IMR-90 (cell line): ENCODE data around the gene CXCL17. TPM values are rescaled to one million over a fixed set of nuclear protein-coding genes. Genes with fewer than 3 reads are reported as not detected.

Experiments used
- ATAC-seq: fragments of 200-7000 bp; cut with Tn5 transposase; 2 replicates; pipeline ENCODE4 v1.9.1; 2020; ENCODE audit warnings: low read depth, mild to moderate bottlenecking, moderate library complexity
- BruUV-seq: library from RNA; stranded (reverse); fragments of 400-500 nt; replicated peaks from 2 replicates; lab custom pipeline; 2021; lab: Mats Ljungman, UMichigan
- CTCF ChIA-PET: fragments of 300-600 bp; formaldehyde crosslinking; extraction: SDS; loops from one replicate; lab custom pipeline; 2021; ENCODE audit warnings: antibody characterized with exemption; lab: Yijun Ruan, JAX
- POLR2A ChIA-PET: fragments of 300-600 bp; sonication (Branson Sonifier 250); formaldehyde crosslinking; loops from one replicate; lab custom pipeline; 2022; ENCODE audit warnings: antibody characterized with exemption; ENCODE audit not compliant: unreplicated experiment; lab: Charles Lee
- DNase-seq: peaks from one replicate; pipeline ENCODE4 v3.0.0; 2013
- H2AFZ ChIP-seq: replicated peaks from 2 replicates; pipeline ENCODE3; 2013; ENCODE audit warnings: low read length, mild to moderate bottlenecking; ENCODE audit not compliant: poor library complexity
- H2AK5ac ChIP-seq: 2 replicates; pipeline ENCODE4 v1.6.1; 2013; ENCODE audit warnings: low read depth, low read length, inconsistent platforms
- H2AK9ac ChIP-seq: replicated peaks from 2 replicates; pipeline ENCODE3; 2013; ENCODE audit warnings: mild to moderate bottlenecking, low read depth, low read length, moderate library complexity; ENCODE audit not compliant: poor library complexity
- H2BK120ac ChIP-seq: 2 replicates; pipeline ENCODE4 v1.6.1; 2013; ENCODE audit warnings: low read depth, low read length, inconsistent platforms
- H2BK15ac ChIP-seq: 3 replicates; pipeline ENCODE4 v1.6.1; 2013; ENCODE audit warnings: low read depth, low read length, inconsistent platforms
- H2BK20ac ChIP-seq: 2 replicates; pipeline ENCODE4 v1.6.1; 2013; ENCODE audit warnings: low read depth, mild to moderate bottlenecking, inconsistent platforms, low read length, moderate library complexity
- H2BK5ac ChIP-seq: 2 replicates; pipeline ENCODE4 v1.6.1; 2013; ENCODE audit warnings: mild to moderate bottlenecking, low read depth, low read length, inconsistent platforms; ENCODE audit not compliant: poor library complexity, severe bottlenecking
- H3K14ac ChIP-seq: replicated peaks from 2 replicates; pipeline ENCODE4 v1.6.1; 2013; ENCODE audit warnings: low read depth, low read length, inconsistent platforms
- H3K18ac ChIP-seq: 2 replicates; pipeline ENCODE4 v1.6.1; 2013; ENCODE audit warnings: low read depth, low read length, control low read depth
- H3K23ac ChIP-seq: 2 replicates; pipeline ENCODE4 v1.6.1; 2013; ENCODE audit warnings: low read depth, low read length, inconsistent platforms
- H3K27ac ChIP-seq: 2 replicates; pipeline ENCODE4 v1.5.1; 2013; ENCODE audit warnings: mild to moderate bottlenecking, control low read depth, low read length; ENCODE audit not compliant: insufficient read depth
- H3K27me3 ChIP-seq: 2 replicates; pipeline ENCODE4 v1.6.1; 2013; ENCODE audit warnings: low read length; ENCODE audit not compliant: control insufficient read depth, insufficient read depth
- H3K36me3 ChIP-seq: 2 replicates; pipeline ENCODE4 v1.6.1; 2013; ENCODE audit warnings: low read length, mixed read lengths; ENCODE audit not compliant: control insufficient read depth, insufficient read depth
- H3K4ac ChIP-seq: 2 replicates; pipeline ENCODE4 v1.6.1; 2013; ENCODE audit warnings: low read depth, low read length, inconsistent platforms
- H3K4me1 ChIP-seq: 2 replicates; pipeline ENCODE4 v1.6.1; 2013; ENCODE audit warnings: low read length, mixed read lengths; ENCODE audit not compliant: control insufficient read depth, insufficient read depth
- H3K4me2 ChIP-seq: 2 replicates; pipeline ENCODE4 v1.6.1; 2013; ENCODE audit warnings: low read depth, mild to moderate bottlenecking, control low read depth, low read length, moderate library complexity
- H3K4me3 ChIP-seq: 2 replicates; pipeline ENCODE4 v1.5.1; 2013; ENCODE audit warnings: low read depth, mild to moderate bottlenecking, control low read depth, low read length, moderate library complexity; ENCODE audit not compliant: insufficient read depth
- H3K56ac ChIP-seq: 2 replicates; pipeline ENCODE4 v1.6.1; 2013; ENCODE audit warnings: low read length, inconsistent platforms; ENCODE audit not compliant: insufficient read depth; ENCODE audit errors: extremely low read depth
- H3K79me1 ChIP-seq, 2 experiments: 2 replicates each; pipeline ENCODE4 v1.6.1; 2013; ENCODE audit warnings: low read length in 2 of 2, inconsistent platforms in 1 of 2, low read depth in 1 of 2
- H3K9ac ChIP-seq: 2 replicates; pipeline ENCODE4 v1.6.1; 2013; ENCODE audit warnings: low read depth, low read length, control low read depth
- H3K9me1 ChIP-seq: 2 replicates; pipeline ENCODE4 v1.6.1; 2013; ENCODE audit warnings: low read length, inconsistent platforms; ENCODE audit not compliant: insufficient read depth
- H3K9me3 ChIP-seq: 2 replicates; pipeline ENCODE4 v1.6.1; 2013; ENCODE audit warnings: low read length; ENCODE audit not compliant: control insufficient read depth, insufficient read depth
- H4K20me1 ChIP-seq: 2 replicates; pipeline ENCODE4 v1.6.1; 2013; ENCODE audit warnings: low read length, inconsistent platforms; ENCODE audit not compliant: insufficient read depth
- H4K5ac ChIP-seq: 2 replicates; pipeline ENCODE4 v1.6.1; 2013; ENCODE audit warnings: mild to moderate bottlenecking, low read depth, low read length, control low read depth
- H4K8ac ChIP-seq, 2 experiments: 2 replicates each; pipeline ENCODE4 v1.6.1; 2013; ENCODE audit warnings: low read depth in 2 of 2, low read length in 2 of 2, control low read depth in 1 of 2, inconsistent platforms in 1 of 2
- H4K91ac ChIP-seq: 2 replicates; pipeline ENCODE4 v1.6.1; 2013; ENCODE audit warnings: low read depth, low read length, inconsistent platforms; ENCODE audit not compliant: insufficient read depth
- BHLHE40 ChIP-seq: fragments of 150-350 bp; IDR thresholded peaks from 2 replicates; pipeline ENCODE4 v1.6.1; 2016; ENCODE audit warnings: mild to moderate bottlenecking, low read depth, low read length
- MXI1 ChIP-seq: IDR thresholded peaks from 2 replicates; pipeline ENCODE4 v1.6.1; 2012; ENCODE audit warnings: low read depth, mild to moderate bottlenecking, low read length, moderate library complexity, borderline replicate concordance
- NFE2L2 ChIP-seq: fragments of 150-350 bp; IDR thresholded peaks from 2 replicates; pipeline ENCODE4 v1.6.1; 2016; ENCODE audit warnings: low read depth, mild to moderate bottlenecking, low read length
- RAD21 ChIP-seq: IDR thresholded peaks from 2 replicates; pipeline ENCODE4 v1.6.1; 2012; ENCODE audit warnings: low read length, improper control_type of control experiment
- WGBS, 2 experiments: methylation state at CpG; one replicate each; pipeline versions ENCODE4 v1.1.5 to v1.1.7; 2013; ENCODE audit warnings: missing lambda C conversion rate in 2 of 2; ENCODE audit not compliant: insufficient read length in 1 of 2; ENCODE audit errors: extremely low coverage in 2 of 2; 5-methylcytosine and 5-hydroxymethylcytosine counted together
- dilution Hi-C: fragments of 300-500 bp; cut with HindIII; formaldehyde crosslinking; loops from one replicate; pipeline ENCODE4 v1.14.3; 2018; ENCODE audit warnings: low sequenced_read_pairs; ENCODE audit not compliant: unreplicated experiment
- in situ Hi-C: fragments of 300-500 bp; cut with MboI; formaldehyde crosslinking; loops from 3 replicates; pipeline ENCODE4 v1.14.3; 2019; ENCODE audit warnings: low sequenced_read_pairs, inconsistent platforms, mixed read lengths
- intact Hi-C: fragments of 100-400 bp; cut with micrococcal nuclease; formaldehyde crosslinking; loops from 2 replicates; pipeline ENCODE4 v1.10.0; 2022
- polyA plus RNA-seq, 3 experiments: library from polyadenylated mRNA; depleted of rRNA; stranded (reverse); fragments of >200 nt; gene quantifications; 2 replicates each; pipeline ENCODE4 v1.2.3, GENCODE V29; 2012; ENCODE audit warnings: low replicate concordance in 1 of 3
- total RNA-seq: library from RNA; depleted of rRNA; stranded (reverse); fragments of >200 nt; gene quantifications from 2 replicates; pipeline ENCODE4 v1.2.3, GENCODE V29; 2012
- TF ChIP-seq, protein P1 (sequence below): conservative IDR thresholded peaks from 2 replicates; pipeline ENCODE4 v1.5.1; 2012; ENCODE audit warnings: mild to moderate bottlenecking, low read depth, low read length, improper control_type of control experiment

CXCL17 gene
- total and polyA plus RNA-seq, 2 of the 4 experiments (the other 2 are of a cell fraction), result not detected

DNA sequence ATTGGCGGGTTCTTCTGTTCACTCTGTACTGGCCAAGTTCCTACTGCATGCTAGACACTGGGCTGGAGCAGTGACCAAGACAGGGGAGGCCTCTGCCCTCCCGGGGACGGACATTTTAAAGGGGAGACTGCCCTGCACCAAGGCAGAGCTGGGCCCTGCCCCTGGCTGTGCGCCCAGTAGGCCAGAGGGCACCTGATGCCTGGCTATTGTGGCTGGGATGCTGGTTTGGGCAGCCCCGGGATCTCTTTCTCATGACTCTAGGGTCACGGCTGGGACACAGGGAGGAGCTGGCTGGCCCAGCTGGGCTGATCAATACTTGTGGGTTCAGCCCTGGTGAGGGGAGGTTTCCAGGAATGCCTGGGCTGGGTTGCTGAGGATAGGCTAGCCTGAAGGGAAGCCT, 33.3 kb downstream of the CXCL17 start:
- H3K4me3 ChIP-seq, result no peak overlapping the region
- no peak overlapping the region for H3K9ac ChIP-seq
- H3K4ac ChIP-seq, result no peak overlapping the region
- H3K27me3 ChIP-seq, result no peaks in the 10 kb centered on the region
- H3K27ac ChIP-seq, result no peak overlapping the region
- peaks cover 18% of the 10 kb centered on the region for H4K20me1 ChIP-seq
- H4K91ac ChIP-seq, result no peak overlapping the region
- 0 out of 2 replicates have a peak, but pooled peaks cover 4% of the 10 kb centered on the region for H3K4me1 ChIP-seq
- dilution Hi-C loops (no loop called here), in situ Hi-C loops (no loop called here), intact Hi-C loops (loop anchor here (10.0 kb wide), 1 partner anchor 275 kb away; the partner anchor contains the start of gene POU2F2)
- no peak overlapping the region for H3K18ac ChIP-seq
- H3K36me3 ChIP-seq, result peaks cover 1% of the 10 kb centered on the region; the same call in 1 of the 2 replicates
- 67% methylated on average over 1 of the region's 6 CpGs; no CpG with 5 or more reads in 1 of the 2 experiments for WGBS, 2 experiments
- H2BK5ac ChIP-seq, result no peak overlapping the region
- H3K4me2 ChIP-seq, result no peak overlapping the region
- H2BK15ac ChIP-seq, result no peak overlapping the region
- H2BK120ac ChIP-seq, result no peak overlapping the region
- H3K23ac ChIP-seq, result no peak overlapping the region
- H3K56ac ChIP-seq, result no peak overlapping the region
- H3K9me3 ChIP-seq, result no peaks in the 10 kb centered on the region
- H2AK5ac ChIP-seq, result no peak overlapping the region
- DNase-seq (no peak), ATAC-seq (no peak)
- TF ChIP-seq BHLHE40 (no peak), NFE2L2 (no peak), RAD21 (no peak), MXI1 (no peak)
- TF ChIP-seq, protein P1, sequence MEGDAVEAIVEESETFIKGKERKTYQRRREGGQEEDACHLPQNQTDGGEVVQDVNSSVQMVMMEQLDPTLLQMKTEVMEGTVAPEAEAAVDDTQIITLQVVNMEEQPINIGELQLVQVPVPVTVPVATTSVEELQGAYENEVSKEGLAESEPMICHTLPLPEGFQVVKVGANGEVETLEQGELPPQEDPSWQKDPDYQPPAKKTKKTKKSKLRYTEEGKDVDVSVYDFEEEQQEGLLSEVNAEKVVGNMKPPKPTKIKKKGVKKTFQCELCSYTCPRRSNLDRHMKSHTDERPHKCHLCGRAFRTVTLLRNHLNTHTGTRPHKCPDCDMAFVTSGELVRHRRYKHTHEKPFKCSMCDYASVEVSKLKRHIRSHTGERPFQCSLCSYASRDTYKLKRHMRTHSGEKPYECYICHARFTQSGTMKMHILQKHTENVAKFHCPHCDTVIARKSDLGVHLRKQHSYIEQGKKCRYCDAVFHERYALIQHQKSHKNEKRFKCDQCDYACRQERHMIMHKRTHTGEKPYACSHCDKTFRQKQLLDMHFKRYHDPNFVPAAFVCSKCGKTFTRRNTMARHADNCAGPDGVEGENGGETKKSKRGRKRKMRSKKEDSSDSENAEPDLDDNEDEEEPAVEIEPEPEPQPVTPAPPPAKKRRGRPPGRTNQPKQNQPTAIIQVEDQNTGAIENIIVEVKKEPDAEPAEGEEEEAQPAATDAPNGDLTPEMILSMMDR, result no peak
- ChIA-PET POLR2A (no interaction called here), CTCF (no interaction called here)
- BruUV-seq, result no TSS peak
- H4K5ac ChIP-seq, result no peak overlapping the region
- H4K8ac ChIP-seq, result no peak overlapping the region
- peaks cover 0 to 2% of the 10 kb centered on the region in 2 experiments; a peak in 1 of 4 replicates for H3K79me1 ChIP-seq
- H2AFZ ChIP-seq, result no peak overlapping the region
- no peak overlapping the region for H2BK20ac ChIP-seq
- 0 out of 2 replicates have a peak, but pooled peaks cover 4% of the 10 kb centered on the region for H3K9me1 ChIP-seq
- no peak overlapping the region for H2AK9ac ChIP-seq
- no peak overlapping the region for H3K14ac ChIP-seq
